Karpas-422 (cell line): ENCODE measurements around the gene ZNF652. TPM values are rescaled to one million over a fixed set of nuclear protein-coding genes. Genes with fewer than 3 reads are reported as not detected.

Source experiments
- DNase-seq: peaks from one replicate; pipeline ENCODE4 v3.0.0-alpha.2; 2015
- H2AFZ ChIP-seq: fragments of 200-600 bp; sonication (generic); 2 replicates; pipeline ENCODE4 v1.6.1; 2014; ENCODE audit warnings: antibody characterized with exemption, low read length, mixed read lengths
- H3K27ac ChIP-seq: fragments of 200-600 bp; sonication (generic); 2 replicates; pipeline ENCODE4 v1.5.1; 2014; ENCODE audit warnings: mild to moderate bottlenecking, low read length, moderate library complexity
- H3K27me3 ChIP-seq: fragments of 200-600 bp; sonication (generic); 2 replicates; pipeline ENCODE4 v1.6.1; 2014; ENCODE audit warnings: low read length, mixed read lengths
- H3K36me3 ChIP-seq: fragments of 200-600 bp; sonication (generic); 2 replicates; pipeline ENCODE4 v1.6.1; 2014; ENCODE audit warnings: low read length, mixed read lengths; ENCODE audit not compliant: insufficient read depth
- H3K4me1 ChIP-seq: fragments of 200-600 bp; sonication (generic); 2 replicates; pipeline ENCODE4 v1.6.1; 2014; ENCODE audit warnings: mild to moderate bottlenecking, low read length, mixed read lengths
- H3K4me2 ChIP-seq: fragments of 200-600 bp; sonication (generic); 2 replicates; pipeline ENCODE4 v1.6.1; 2014; ENCODE audit warnings: low read length, low read depth, mild to moderate bottlenecking; ENCODE audit not compliant: poor library complexity, severe bottlenecking
- H3K4me3 ChIP-seq: fragments of 200-600 bp; sonication (generic); 2 replicates; pipeline ENCODE4 v1.5.1; 2014; ENCODE audit warnings: mild to moderate bottlenecking, antibody characterized with exemption, low read length, mixed read lengths
- H3K79me2 ChIP-seq: fragments of 200-600 bp; sonication (generic); 2 replicates; pipeline ENCODE4 v1.6.1; 2014; ENCODE audit warnings: mild to moderate bottlenecking, low read length, mixed read lengths
- H3K9ac ChIP-seq: fragments of 200-600 bp; sonication (generic); 2 replicates; pipeline ENCODE4 v1.6.0; 2014; ENCODE audit warnings: low read length
- H3K9me2 ChIP-seq: fragments of 200-600 bp; sonication (generic), shearing (Covaris generic); replicated peaks from 2 replicates; pipeline ENCODE4 v1.6.0; 2014; ENCODE audit warnings: mild to moderate bottlenecking, low read length, moderate library complexity; ENCODE audit not compliant: insufficient read depth
- H3K9me3 ChIP-seq: fragments of 300-700, 200-600 bp; sonication (generic); 2 replicates; pipeline ENCODE4 v1.6.1; 2014; ENCODE audit warnings: low read length, mixed read lengths
- H4K20me1 ChIP-seq: fragments of 200-600 bp; sonication (generic); 2 replicates; pipeline ENCODE4 v1.6.1; 2014; ENCODE audit warnings: mild to moderate bottlenecking, antibody characterized with exemption, low read length, low read depth; ENCODE audit not compliant: insufficient read depth
- total RNA-seq: library from RNA; depleted of rRNA; stranded (reverse); fragments of >200 nt; shearing (Covaris generic); gene quantifications from 2 replicates; pipeline ENCODE4 v1.2.3, GENCODE V29; 2014; ENCODE audit warnings: low replicate concordance

Gene ZNF652
- total RNA-seq, 1 experiment from 2014 or later: 84.1 TPM

- Histone ChIP-seq H3K4me2 (no peak overlapping the region), H2AFZ (no peak overlapping the region), H3K4me3 (no peak overlapping the region), H3K79me2 (peaks cover 94% of the 10 kb centered on the region), H4K20me1 (no peaks in the 10 kb centered on the region), H3K27me3 (no peaks in the 10 kb centered on the region), H3K4me1 (peaks cover 29% of the 10 kb centered on the region), H3K9ac (no peak overlapping the region), H3K36me3 (no peaks in the 10 kb centered on the region), H3K9me3 (no peaks in the 10 kb centered on the region), H3K9me2 (no peaks in the 10 kb centered on the region), H3K27ac (no peak overlapping the region)
- no peak for DNase-seq
Measured at GRCh38 chr17:49337884-49338283, 24.2 kb downstream of the ZNF652 start.

- Histone ChIP-seq H3K9ac (no peak overlapping the region), H2AFZ (no peak overlapping the region), H3K27me3 (no peaks in the 10 kb centered on the region), H3K36me3 (no peaks in the 10 kb centered on the region), H3K9me2 (no peaks in the 10 kb centered on the region), H3K9me3 (no peaks in the 10 kb centered on the region), H3K4me3 (no peak overlapping the region), H4K20me1 (no peaks in the 10 kb centered on the region), H3K27ac (0 out of 2 replicates have a peak overlapping the region, but pooled peaks have one; percentile 18), H3K4me1 (peaks cover 17% of the 10 kb centered on the region), H3K4me2 (no peak overlapping the region), H3K79me2 (peaks cover 93% of the 10 kb centered on the region)
- DNase-seq: no peak
Measured at GRCh38 chr17:49334744-49335512, 27.1 kb downstream of the ZNF652 start.

- Histone ChIP-seq H4K20me1 (no peaks in the 10 kb centered on the region), H3K4me3 (no peak overlapping the region), H3K9me2 (no peaks in the 10 kb centered on the region), H3K4me1 (peaks cover 26% of the 10 kb centered on the region), H3K9me3 (no peaks in the 10 kb centered on the region), H3K36me3 (no peaks in the 10 kb centered on the region), H3K9ac (no peak overlapping the region), H2AFZ (no peak overlapping the region), H3K4me2 (no peak overlapping the region), H3K27me3 (no peaks in the 10 kb centered on the region), H3K27ac (no peak overlapping the region), H3K79me2 (peaks cover 93% of the 10 kb centered on the region)
- DNase-seq: no peak
Measured at GRCh38 chr17:49333804-49334203, 28.2 kb downstream of the ZNF652 start.

GRCh38 chr17:49327835-49328784 lies 33.9 kb downstream of the ZNF652 start:
- H3K9me3 ChIP-seq: no peaks in the 10 kb centered on the region
- peaks cover 40% of the 10 kb centered on the region for H3K4me1 ChIP-seq
- H3K79me2 ChIP-seq: peaks cover 92% of the 10 kb centered on the region
- peak; percentile 75 for DNase-seq
- H3K4me2 ChIP-seq: peak overlapping the region; percentile 47
- no peaks in the 10 kb centered on the region for H3K27me3 ChIP-seq
- no peaks in the 10 kb centered on the region for H3K36me3 ChIP-seq
- no peaks in the 10 kb centered on the region for H4K20me1 ChIP-seq
- H3K4me3 ChIP-seq: no peak overlapping the region
- peak overlapping the region; percentile 77 for H3K27ac ChIP-seq
- no peaks in the 10 kb centered on the region for H3K9me2 ChIP-seq
- H3K9ac ChIP-seq: no peak overlapping the region
- no peak overlapping the region for H2AFZ ChIP-seq

- H3K79me2 ChIP-seq: peaks cover 93% of the 10 kb centered on the region
- no peak overlapping the region for H3K9ac ChIP-seq
- no peak overlapping the region for H3K4me2 ChIP-seq
- H3K9me2 ChIP-seq: no peaks in the 10 kb centered on the region
- no peaks in the 10 kb centered on the region for H4K20me1 ChIP-seq
- H3K27ac ChIP-seq: no peak overlapping the region
- peaks cover 39% of the 10 kb centered on the region for H3K4me1 ChIP-seq
- H3K36me3 ChIP-seq: no peaks in the 10 kb centered on the region
- no peaks in the 10 kb centered on the region for H3K9me3 ChIP-seq
- no peak overlapping the region for H3K4me3 ChIP-seq
- no peak for DNase-seq
- no peaks in the 10 kb centered on the region for H3K27me3 ChIP-seq
- H2AFZ ChIP-seq: no peak overlapping the region
Measured at GRCh38 chr17:49325980-49326379, 36.1 kb downstream of the ZNF652 start.

- peaks cover 68% of the 10 kb centered on the region for H3K79me2 ChIP-seq
Measured at GRCh38 chr17:49318435-49318965, 43.5 kb downstream of the ZNF652 start.

GRCh38 chr17:49316889-49317675 lies 45.0 kb downstream of the ZNF652 start:
- peak overlapping the region; percentile 64 for H3K4me2 ChIP-seq
- H3K27me3 ChIP-seq: no peaks in the 10 kb centered on the region
- peaks cover 55% of the 10 kb centered on the region for H3K79me2 ChIP-seq
- peaks cover 8% of the 10 kb centered on the region; the same call in 1 of the 2 replicates for H3K36me3 ChIP-seq
- peaks cover 41% of the 10 kb centered on the region for H3K4me1 ChIP-seq
- H4K20me1 ChIP-seq: no peaks in the 10 kb centered on the region
- H3K4me3 ChIP-seq: peak overlapping the region; percentile 30
- no peaks in the 10 kb centered on the region for H3K9me2 ChIP-seq
- H3K9me3 ChIP-seq: no peaks in the 10 kb centered on the region
- H3K9ac ChIP-seq: peak overlapping the region; percentile 59
- DNase-seq: peak; percentile 70
- peak overlapping the region; percentile 89 for H3K27ac ChIP-seq
- no peak overlapping the region for H2AFZ ChIP-seq

More at GRCh38 chr17:49318435-49318965, 43.5 kb downstream of the ZNF652 start:
- no peaks in the 10 kb centered on the region for H4K20me1 ChIP-seq
- H3K27me3 ChIP-seq: no peaks in the 10 kb centered on the region
- H3K9me2 ChIP-seq: no peaks in the 10 kb centered on the region
- peak overlapping the region; percentile 64 for H3K4me2 ChIP-seq
- H3K9me3 ChIP-seq: no peaks in the 10 kb centered on the region
- H3K27ac ChIP-seq: peak overlapping the region; percentile 89
- 0 out of 2 replicates have a peak, but pooled peaks cover 3% of the 10 kb centered on the region for H3K36me3 ChIP-seq
- H3K4me3 ChIP-seq: no peak overlapping the region
- H3K4me1 ChIP-seq: peaks cover 46% of the 10 kb centered on the region
- no peak overlapping the region for H2AFZ ChIP-seq
- H3K9ac ChIP-seq: no peak overlapping the region
- no peak for DNase-seq
